WI38 (cell line): ENCODE data around the gene TSSK3.

ENCODE experiments used
- H3K4me3 ChIP-seq: 2 replicates; pipeline ENCODE4 v1.5.1; 2011; ENCODE audit warnings: low read depth, mild to moderate bottlenecking, control low read depth, low read length
- TF ChIP-seq, protein P1 (sequence below): IDR thresholded peaks from 2 replicates; pipeline ENCODE4 v1.5.1; 2012; ENCODE audit warnings: low read depth, mild to moderate bottlenecking, control low read depth, low read length

TSSK3 gene

DNA sequence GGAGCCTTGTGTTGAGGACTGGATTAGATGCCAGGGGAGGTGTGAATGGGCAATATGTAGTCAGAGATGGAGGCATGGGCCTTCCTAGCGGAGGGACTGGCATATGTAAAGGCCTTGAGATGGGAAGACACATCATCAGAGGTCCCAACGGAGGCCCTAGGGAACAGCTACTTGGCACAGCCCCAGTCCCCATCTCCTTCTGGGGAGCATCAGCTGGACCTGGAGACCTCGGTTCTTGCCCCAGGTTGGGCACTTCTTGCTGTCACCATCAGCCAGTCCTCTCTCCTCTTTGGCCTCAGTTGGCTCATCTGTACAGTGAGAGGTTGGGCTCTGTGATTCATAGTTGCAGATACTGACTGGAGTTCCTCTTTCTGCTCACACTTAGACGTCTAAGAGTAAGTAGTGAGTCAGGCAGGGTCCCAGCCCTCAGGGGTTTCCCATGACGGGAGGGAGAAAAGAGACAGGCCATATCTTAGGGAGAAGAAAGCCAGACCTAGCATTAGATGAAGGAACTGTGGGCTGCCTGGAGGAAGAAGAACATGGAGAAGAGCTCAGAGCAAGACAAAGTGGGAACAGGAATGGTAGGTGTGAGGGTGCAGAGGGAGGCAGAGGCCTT, 22.9 kb upstream of the TSSK3 start:
- H3K4me3 ChIP-seq = no peak overlapping the region
- TF ChIP-seq, protein P1, sequence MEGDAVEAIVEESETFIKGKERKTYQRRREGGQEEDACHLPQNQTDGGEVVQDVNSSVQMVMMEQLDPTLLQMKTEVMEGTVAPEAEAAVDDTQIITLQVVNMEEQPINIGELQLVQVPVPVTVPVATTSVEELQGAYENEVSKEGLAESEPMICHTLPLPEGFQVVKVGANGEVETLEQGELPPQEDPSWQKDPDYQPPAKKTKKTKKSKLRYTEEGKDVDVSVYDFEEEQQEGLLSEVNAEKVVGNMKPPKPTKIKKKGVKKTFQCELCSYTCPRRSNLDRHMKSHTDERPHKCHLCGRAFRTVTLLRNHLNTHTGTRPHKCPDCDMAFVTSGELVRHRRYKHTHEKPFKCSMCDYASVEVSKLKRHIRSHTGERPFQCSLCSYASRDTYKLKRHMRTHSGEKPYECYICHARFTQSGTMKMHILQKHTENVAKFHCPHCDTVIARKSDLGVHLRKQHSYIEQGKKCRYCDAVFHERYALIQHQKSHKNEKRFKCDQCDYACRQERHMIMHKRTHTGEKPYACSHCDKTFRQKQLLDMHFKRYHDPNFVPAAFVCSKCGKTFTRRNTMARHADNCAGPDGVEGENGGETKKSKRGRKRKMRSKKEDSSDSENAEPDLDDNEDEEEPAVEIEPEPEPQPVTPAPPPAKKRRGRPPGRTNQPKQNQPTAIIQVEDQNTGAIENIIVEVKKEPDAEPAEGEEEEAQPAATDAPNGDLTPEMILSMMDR = no peak

DNA sequence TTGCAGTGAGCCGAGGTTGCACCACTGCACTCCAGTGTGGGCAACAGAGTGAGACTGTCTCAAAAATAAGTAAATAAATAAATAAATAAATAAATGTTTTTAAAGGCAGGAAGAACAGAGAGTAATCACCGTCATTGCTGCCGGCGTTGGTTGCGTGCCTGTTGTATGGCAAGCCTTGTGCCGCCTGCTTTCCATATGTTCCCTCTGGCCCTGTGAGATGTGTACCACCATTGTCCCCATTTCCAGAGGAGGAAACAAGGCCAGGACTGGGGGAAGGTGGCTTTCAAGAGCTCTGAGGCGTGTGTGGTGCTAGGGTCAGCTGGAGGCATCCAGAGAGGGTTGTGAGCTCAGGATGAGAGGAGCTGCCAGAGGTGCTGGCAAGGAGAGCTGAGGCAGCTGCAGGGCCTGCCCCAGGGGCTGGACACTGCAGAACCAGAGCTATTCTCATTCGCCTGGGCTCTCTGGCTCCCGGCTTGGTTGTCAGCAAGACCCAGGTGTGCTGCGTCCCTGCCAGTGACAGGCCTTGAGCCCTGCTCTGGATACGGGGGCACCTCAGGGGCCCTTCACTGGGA, 21.1 kb upstream of the TSSK3 start:
- H3K4me3 ChIP-seq = no peak overlapping the region
- TF ChIP-seq, protein P1 = no peak

DNA sequence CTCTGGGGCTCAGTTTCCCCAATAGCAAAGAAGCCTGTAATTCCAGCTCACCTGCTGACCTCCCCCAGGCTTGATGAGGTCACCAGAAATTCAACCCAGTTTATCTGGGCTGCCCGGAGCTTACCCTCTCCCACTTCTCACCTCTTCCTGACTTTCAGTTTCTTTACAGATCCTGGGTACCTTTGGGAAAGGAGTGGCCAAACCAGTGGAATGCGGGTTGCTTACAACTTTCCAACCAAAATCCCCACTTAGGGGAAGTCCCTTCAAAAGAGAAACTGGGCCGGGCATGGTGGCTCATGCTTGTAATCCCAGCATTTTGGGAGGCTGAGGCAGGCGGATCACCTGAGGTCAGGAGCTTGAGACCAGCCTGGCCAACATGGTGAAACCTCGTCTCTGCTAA, 20.4 kb upstream of the TSSK3 start:
- TF ChIP-seq, protein P1 = no peak

DNA sequence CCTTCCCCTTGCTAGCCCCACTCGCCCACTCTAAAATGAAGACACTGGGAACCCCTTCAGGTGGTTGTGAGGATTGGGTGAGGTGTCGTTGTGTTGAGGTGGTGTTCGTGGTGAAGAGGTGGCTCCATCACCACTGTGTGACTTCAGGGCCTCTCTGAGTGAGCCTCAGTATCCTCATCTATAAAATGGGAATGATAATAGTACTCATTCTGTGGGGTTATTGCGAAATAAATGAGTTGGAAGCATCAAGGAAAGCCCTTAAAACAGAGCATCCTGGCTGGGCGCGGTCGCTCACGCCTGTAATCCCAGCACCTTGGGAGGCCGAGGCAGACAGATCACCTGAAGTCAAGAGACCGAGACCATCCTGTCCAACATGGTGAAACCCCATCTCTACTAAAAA, 19.6 kb upstream of the TSSK3 start:
- no peak overlapping the region for H3K4me3 ChIP-seq
- TF ChIP-seq, protein P1 = no peak

More for the DNA sequence above, 20.4 kb upstream of the TSSK3 start:
- H3K4me3 ChIP-seq = no peak overlapping the region

DNA sequence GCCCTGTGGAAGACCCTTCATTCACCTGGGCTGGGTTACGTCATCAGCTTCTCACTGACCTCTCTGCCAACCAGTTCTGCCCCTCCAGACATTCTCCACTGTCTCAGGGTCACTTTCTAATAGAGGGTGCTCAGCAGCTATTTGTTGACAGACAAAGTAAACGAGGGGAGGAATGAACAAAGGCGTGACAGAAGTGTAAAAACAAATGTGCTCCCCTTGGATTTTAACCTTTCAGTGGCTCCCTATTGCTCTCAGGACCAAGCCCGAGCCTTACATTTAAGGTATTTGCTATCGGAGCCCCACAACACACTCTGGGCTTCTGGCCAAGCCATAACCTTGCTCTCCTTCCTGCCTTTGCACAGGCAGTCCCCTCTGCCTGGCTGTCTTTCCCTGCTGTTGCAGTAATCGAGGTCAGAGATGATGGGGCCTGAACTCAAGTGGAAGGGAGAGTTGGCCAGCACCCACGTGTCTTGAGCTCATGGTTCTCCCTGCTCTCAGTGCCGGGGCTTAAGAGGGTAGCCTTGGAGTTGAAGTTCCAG, 17.0 kb upstream of the TSSK3 start:
- TF ChIP-seq, protein P1 = no peak
- no peak overlapping the region for H3K4me3 ChIP-seq

DNA sequence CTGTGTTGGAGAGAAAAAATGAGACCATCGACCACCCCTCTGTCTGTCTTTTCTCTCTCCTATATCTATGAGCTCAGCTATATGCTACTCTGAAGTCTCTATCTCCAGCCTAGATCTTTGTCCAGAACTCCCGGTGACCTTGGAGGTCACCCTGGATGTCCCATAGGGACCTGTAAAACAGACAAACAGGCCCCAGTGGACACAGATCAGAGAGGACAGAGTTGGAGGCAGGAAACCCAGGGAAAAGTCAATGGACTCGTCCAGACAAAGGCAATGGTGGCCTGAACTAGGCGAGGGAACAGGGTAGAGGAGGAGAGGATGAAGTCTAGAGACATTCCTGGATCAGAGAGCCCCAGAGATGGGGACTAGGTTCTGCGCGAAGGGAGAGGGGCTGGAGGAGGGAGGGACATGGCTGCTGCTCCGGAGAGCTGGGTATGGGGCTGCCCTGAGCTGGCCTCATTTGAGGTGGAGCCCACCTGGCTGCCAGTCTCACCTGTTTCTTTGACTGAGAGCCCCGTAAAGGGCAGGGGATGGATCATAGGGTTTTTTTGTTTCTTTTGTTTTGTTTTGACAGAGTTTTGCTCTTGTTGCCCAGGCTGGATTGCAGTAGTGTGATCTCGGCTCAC, 15.7 kb upstream of the TSSK3 start:
- TF ChIP-seq, protein P1 = no peak
- H3K4me3 ChIP-seq = no peak overlapping the region

DNA sequence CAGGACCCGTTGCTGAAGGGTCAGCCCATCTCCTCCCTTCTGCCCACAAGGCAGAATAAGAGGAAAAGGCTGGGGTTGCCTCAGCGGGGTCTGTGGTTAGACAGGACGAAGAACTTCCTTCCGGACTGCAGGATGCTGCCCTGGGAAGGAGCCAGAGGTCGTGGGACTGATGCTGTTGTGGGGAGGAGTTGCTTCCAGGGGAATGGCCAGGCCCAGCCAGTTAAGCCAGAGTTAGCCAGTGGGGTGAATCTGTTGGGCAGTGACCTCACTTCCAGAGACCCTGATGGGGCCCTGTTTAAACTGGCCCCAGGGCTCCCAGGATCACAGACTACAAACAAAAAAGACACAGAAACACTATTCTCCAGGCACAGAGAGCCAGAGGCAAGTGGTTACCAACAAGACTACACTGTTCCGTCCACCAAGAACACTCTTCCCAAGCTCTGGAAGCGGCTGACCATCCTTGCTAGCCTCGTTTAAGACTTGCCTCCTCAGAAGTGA, 13.1 kb upstream of the TSSK3 start:
- TF ChIP-seq, protein P1 = no peak
- no peak overlapping the region for H3K4me3 ChIP-seq
